ENCODE data around the gene SYCE3.

- TF ChIP-seq CTCF (conservative IDR thresholded peaks at IDR 0.05; ENCODE audit: low read length) = peak; percentile 81
- TF ChIP-seq EZH2phosphoT487 (IDR thresholded peaks at IDR 0.05; ENCODE audit: borderline replicate concordance, low read depth, low read length) = no peak
Measured at GRCh38 chr22:50562523-50563412, at the start of gene SYCE3.

Data from OCI-LY7 (cell line).